AG20443 (cell line): ENCODE results near the gene SUSD3.

Experiments used
- DNase-seq: peaks from one replicate; pipeline ENCODE4 v3.0.0; 2012; ENCODE audit warnings: low spot score, mixed read lengths

SUSD3 gene

GRCh38 chr9:93030642-93031628, 27.6 kb upstream of the SUSD3 start:
- no peak for DNase-seq

- peak; percentile 48 for DNase-seq
These were observed 26.7 kb upstream of the SUSD3 start for GRCh38 chr9:93031629-93032430.

GRCh38 chr9:93032545-93032944, 26.0 kb upstream of the SUSD3 start:
- DNase-seq: no peak

DNA sequence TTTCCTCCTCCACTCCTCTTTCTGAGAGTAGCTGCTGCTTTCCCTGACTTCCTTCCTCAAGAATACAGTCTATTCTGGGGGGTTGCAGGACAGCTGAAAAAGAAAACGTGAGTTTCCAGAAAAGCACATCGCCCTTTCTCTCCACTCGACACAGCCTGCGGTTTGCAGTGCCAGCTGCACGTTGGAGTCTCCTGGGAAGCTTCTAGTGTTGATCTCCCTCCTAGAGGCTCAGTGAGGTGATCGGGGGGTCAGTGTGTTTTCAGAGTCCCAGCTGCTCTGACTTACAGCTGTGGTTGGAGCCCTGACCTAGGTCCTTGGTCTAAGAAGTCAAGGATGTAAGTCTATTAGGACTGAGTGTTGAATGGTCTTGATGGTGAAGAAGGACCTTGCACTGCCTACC, 25.0 kb upstream of the SUSD3 start:
- DNase-seq: no peak

DNA sequence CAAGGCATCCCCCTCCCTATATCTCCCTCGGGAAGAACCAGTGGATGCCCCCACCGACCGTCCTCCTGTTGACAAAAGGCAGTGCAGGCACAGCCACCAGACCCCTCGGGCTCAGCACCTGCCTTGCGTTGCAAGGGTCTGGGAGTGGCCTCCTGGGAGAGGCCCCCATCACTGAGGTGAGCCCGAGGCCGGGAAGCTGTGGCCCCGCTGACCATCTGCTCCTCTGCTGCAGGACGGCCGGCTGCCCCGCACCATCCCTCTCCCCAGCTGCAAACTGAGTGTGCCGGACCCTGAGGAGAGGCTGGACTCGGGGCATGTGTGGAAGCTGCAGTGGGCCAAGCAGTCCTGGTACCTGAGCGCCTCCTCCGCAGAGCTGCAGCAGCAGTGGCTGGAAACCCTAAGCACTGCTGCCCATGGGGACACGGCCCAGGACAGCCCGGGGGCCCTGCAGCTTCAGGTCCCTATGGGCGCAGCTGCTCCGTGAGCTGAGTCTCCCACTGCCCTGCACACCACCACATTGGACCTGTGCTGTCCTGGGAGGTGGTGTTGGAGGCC, 23.3 kb upstream of the SUSD3 start:
- DNase-seq: no peak

DNA sequence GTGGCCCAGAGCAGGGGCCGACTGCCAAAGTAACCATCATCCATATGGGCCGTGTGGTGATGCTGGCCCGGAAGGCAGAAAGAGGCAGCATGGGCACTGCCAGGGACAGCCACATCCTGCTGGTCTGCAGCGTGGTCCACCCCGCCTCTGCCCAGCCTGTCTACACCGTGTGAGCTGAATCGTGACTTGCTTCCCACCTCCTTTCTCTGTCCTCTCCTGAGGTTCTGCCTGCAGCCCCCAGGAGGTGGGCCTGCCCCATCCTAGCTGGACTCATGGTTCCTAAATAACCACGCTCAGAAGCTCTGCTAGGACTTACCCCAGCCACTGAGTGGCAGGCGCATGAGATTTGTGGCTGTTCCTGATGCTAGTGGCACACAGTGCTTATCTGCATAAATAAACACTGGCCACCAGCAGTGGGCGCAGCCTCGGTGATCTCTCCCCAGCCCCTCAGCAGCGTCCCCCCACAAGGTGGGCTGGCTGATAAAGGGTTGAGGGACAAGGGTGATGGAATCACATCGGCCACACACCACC, 22.6 kb upstream of the SUSD3 start:
- no peak for DNase-seq

- no peak for DNase-seq
These were observed 21.5 kb upstream of the SUSD3 start for GRCh38 chr9:93036887-93037475.

- no peak for DNase-seq
These were observed 21.0 kb upstream of the SUSD3 start for GRCh38 chr9:93037476-93037971.

- no peak for DNase-seq
These were observed 19.6 kb upstream of the SUSD3 start for GRCh38 chr9:93038918-93039317.

- no peak for DNase-seq
These were observed 19.0 kb upstream of the SUSD3 start for GRCh38 chr9:93039456-93039855.

GRCh38 chr9:93039976-93040375, 18.5 kb upstream of the SUSD3 start:
- DNase-seq: no peak

GRCh38 chr9:93040409-93040808, 18.1 kb upstream of the SUSD3 start:
- DNase-seq: no peak

- DNase-seq: no peak
These were observed 17.2 kb upstream of the SUSD3 start for GRCh38 chr9:93041108-93041802.

DNA sequence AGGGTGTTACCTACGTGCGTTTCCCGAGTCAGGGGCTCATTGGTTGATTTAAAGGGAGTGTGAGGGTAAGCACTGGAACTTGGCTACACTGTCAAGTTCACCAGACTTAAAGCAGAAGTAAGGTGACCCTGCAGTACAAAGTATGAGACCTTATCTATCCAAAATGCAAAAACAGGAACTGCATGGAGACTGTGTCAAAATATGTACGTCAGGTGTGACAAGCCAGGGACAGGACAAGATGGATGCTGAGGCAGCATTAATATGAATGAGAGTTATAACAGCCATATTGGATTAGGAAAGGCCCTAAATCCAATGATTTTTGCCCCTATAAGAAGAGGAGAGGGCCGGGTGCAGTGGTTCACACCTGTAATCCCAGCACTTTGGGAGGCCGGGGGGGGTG, 15.4 kb upstream of the SUSD3 start:
- no peak for DNase-seq

- DNase-seq: no peak
These were observed 13.0 kb upstream of the SUSD3 start for GRCh38 chr9:93045521-93045920.

DNA sequence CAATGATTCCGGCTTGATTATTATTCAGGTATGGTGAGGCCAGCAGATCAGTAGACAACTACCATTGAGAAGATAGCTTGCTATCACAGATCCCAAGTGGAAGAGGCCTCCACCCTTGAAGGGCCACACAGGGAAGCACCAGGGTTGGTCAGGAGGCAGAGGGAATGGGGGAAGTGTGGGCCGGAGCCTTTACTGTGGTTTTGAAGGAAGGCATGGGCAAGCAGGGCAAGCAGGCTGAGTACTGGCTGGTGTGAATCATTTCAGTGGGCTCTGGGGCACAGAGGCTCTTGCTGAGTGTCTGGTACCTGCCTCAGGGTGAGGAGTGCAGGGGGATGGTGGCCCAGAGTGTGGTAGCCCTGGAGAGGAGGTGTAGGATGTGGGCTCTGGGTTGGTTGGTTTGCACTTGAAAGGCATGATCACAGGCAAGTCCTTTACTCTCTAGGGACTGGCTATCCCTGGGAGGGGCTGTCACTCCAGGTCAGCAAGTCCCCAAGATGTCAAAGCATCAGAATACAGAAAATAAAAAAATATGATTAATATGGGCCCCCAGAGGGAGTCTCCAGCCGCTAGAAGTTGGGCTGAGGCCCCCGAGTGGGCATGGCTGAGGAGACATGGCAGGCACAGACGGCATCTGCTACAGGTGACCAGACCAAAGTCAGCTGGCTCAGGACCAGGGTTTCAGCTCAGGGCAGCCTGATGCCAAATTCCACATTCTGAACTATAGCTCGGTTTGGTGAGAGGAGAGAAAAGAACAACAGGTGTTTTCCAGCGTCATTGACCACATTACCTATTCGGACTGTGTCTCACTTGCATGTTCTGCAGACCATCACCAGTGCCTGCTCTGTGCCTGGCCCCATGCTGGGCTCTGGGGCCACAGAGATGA, 9.7 kb upstream of the SUSD3 start:
- no peak for DNase-seq

DNA sequence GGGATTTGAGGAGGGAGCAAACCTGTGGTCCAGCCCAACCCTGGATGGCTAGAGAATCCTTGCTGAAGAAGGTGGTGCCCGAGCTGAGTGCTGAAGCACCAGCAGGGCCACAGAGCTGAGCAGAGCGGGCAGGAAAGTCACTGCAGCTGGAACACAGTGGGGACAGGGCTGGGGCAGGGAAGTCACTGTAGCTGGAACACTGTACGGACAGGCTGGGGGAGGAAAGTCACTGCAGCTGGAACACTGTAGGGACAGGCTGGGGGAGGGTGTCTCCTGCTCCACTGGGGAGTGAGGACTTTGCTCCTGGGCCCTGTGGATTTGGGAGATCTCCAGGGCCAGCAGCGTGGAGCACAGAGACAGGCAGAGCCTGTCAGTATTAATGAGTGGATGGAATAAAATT, 9.0 kb upstream of the SUSD3 start:
- no peak for DNase-seq

GRCh38 chr9:93050231-93050630, 8.3 kb upstream of the SUSD3 start:
- DNase-seq: no peak

GRCh38 chr9:93051680-93052089, 6.8 kb upstream of the SUSD3 start:
- DNase-seq: peak; percentile 80
